ENCODE measurements around the gene AVP.
A peak's percentile ranks its signal among the peaks of the same experiment; 100 is the strongest.
"Not testable (repeated sequence)": the region's sequence is repeated elsewhere in the genome, so short reads cannot be mapped to it uniquely, and the experiment has no call there.

Gene AVP

DNA sequence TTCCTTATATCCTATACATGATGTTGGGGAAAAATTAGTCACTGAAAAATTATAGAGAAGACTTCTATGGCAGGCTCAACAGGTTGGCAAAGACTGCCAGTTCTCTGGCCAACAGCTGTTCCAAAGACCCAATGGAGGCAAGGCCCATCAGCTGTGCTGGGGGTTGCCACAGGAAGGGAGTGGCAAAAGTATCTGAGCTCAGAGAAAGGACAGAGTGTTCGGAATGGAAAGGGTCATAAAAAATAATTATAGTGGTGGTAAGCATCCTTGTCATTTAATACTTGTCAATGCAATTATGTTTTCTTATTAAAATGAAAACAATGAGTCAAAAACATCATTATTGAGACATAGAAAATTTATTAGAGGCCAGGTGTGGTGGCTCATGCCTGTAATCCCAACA is 39.0 kb upstream of the AVP start:
- FAIRE-seq: no peak

DNA sequence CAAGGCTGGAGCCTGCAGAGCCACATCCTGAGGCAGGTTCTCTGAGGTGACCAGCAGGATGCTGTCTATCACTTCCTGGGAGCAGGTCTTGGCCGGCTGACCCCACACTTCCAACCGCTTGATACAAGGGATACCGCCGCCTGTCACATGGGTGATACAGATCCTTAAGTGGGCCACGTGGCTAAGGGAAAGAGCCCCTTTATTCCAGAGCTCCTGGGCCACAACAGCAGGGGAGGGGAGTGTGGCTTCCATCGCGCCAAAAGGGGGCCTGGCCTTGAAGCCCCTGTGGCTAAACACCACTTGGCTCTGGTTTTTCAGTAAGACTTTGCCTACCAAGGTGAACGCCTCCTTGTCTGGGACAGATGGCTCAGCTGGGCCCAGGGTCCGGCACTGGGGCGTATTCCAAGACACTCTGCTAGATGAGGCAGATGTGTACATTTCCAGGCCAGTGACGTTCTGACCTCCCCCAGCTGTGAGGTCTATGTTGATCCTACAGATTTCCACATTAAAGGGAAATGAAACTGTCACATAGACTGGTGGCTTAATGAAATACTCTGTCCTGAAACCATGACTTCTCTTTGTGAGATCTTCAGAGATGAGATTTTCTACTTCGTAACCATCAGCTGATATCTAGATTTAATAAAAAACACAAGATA is 37.6 kb upstream of the AVP start:
- no peak for FAIRE-seq
- TF ChIP-seq POLR2AphosphoS5 (IDR thresholded peaks at IDR 0.05; ENCODE audit: low read depth, low read length): no peak
- TF ChIP-seq PAX5 (IDR thresholded peaks at IDR 0.05; ENCODE audit: insufficient read depth, low read length, severe bottlenecking): no peak
- TF ChIP-seq POU2F2 (IDR thresholded peaks at IDR 0.05; ENCODE audit: low read depth, low read length): no peak
- TF ChIP-seq POLR2A (IDR thresholded peaks at IDR 0.05; ENCODE audit: low read depth, low read length): no peak
- no peak for TF ChIP-seq TAF1 (IDR thresholded peaks at IDR 0.05; ENCODE audit: low read depth, low read length)
- peak; percentile 56 for TF ChIP-seq SPI1 (IDR thresholded peaks at IDR 0.05; ENCODE audit: low read depth, low read length)
- DNase-seq (ENCODE audit: insufficient read length, low spot score): no peak

More for the DNA sequence above, 39.0 kb upstream of the AVP start:
- TF ChIP-seq TAF1 (IDR thresholded peaks at IDR 0.05; ENCODE audit: low read depth, low read length) (no peak), POLR2A (IDR thresholded peaks at IDR 0.05; ENCODE audit: low read depth, low read length) (no peak), PAX5 (IDR thresholded peaks at IDR 0.05; ENCODE audit: insufficient read depth, low read length, severe bottlenecking) (no peak), SPI1 (IDR thresholded peaks at IDR 0.05; ENCODE audit: low read depth, low read length) (no peak), POU2F2 (IDR thresholded peaks at IDR 0.05; ENCODE audit: low read depth, low read length) (no peak), POLR2AphosphoS5 (IDR thresholded peaks at IDR 0.05; ENCODE audit: low read depth, low read length) (no peak)
- no peak for DNase-seq (ENCODE audit: insufficient read length, low spot score)

DNA sequence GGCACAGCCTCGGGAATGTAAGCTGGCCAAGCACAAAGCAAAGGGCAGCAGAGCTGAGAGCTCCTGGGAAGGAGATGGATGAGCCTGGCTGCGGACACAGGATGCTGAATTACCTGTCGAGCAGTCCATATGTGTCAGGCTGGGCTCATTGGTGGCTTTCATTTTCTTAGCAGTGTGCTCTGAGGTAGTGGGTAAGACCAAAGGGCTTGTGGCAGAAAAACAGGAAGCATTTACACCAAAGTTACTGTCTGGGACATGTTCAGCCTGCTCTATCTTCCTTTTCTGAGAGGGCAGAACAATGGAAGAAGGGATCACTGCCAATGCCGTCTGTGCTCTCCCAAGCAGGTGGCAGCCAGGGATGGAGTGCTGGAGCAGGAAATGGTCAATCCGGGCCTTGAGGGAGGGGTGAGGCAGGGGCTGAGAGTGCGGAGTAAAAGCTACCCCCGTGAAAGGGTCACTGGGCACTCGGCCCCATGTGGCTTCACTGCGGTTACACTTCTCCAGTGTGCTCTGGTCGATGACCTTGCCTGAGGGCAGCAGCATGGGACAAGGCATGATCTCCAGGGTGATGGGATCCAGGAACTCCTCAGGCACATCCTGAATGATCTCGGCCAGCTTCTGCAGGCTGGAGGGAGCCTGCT is 36.9 kb upstream of the AVP start:
- no peak for DNase-seq (ENCODE audit: insufficient read length, low spot score)
- TF ChIP-seq PAX5 (IDR thresholded peaks at IDR 0.05; ENCODE audit: insufficient read depth, low read length, severe bottlenecking): no peak
- TF ChIP-seq SPI1 (IDR thresholded peaks at IDR 0.05; ENCODE audit: low read depth, low read length): no peak
- no peak for TF ChIP-seq POU2F2 (IDR thresholded peaks at IDR 0.05; ENCODE audit: low read depth, low read length)
- TF ChIP-seq POLR2A (IDR thresholded peaks at IDR 0.05; ENCODE audit: low read depth, low read length): no peak
- no peak for TF ChIP-seq TAF1 (IDR thresholded peaks at IDR 0.05; ENCODE audit: low read depth, low read length)
- TF ChIP-seq POLR2AphosphoS5 (IDR thresholded peaks at IDR 0.05; ENCODE audit: low read depth, low read length): no peak
- FAIRE-seq: no peak

DNA sequence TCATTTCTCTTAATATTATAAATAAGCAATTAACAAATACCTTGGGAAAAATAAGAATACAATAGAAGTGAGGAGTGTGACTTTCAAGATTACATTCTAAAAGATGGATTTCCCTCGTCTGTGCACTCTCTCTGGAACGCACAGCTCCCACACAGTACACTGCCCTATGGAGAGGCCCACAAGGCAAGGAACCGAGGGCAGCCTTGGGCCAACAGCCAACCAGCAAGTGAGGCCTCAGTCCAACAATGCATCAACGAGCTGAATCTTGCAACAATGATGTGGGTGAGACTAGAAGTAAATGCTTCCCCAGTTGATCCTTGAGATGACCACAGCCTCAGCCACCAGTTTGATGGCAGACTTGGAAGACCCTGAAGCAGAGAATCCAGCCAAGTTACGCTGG is 34.5 kb upstream of the AVP start:
- TF ChIP-seq PAX5 (IDR thresholded peaks at IDR 0.05; ENCODE audit: insufficient read depth, low read length, severe bottlenecking): no peak
- TF ChIP-seq SPI1 (IDR thresholded peaks at IDR 0.05; ENCODE audit: low read depth, low read length): no peak
- no peak for TF ChIP-seq POLR2AphosphoS5 (IDR thresholded peaks at IDR 0.05; ENCODE audit: low read depth, low read length)
- TF ChIP-seq TAF1 (IDR thresholded peaks at IDR 0.05; ENCODE audit: low read depth, low read length): no peak
- no peak for TF ChIP-seq POLR2A (IDR thresholded peaks at IDR 0.05; ENCODE audit: low read depth, low read length)
- FAIRE-seq (no peak), DNase-seq (ENCODE audit: insufficient read length, low spot score) (no peak)

DNA sequence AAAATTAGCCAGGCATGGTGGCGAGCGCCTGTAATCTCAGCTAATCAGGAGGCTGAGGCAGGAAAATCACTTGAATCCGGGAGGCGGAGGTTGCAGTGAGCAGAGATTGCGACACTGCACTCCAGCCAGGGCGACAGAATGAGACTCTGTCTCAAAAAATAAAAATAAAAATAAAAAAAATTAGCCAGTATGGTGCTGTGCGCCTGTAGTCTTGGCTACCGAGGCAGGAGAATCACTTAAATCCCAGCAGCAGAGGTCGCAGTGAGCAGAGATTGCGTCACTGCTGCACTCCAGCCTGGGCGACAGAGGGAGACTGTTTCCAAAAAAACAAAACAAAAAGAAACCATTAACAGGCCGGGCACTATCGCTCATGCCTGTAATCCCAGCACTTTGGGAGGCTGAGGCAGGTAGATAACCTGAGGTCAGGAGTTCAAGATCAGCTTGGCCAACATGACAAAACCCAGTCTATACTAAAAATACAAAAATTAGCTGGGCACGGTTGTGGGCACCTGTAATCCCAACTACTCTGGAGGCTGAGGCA is 33.4 kb upstream of the AVP start:
- DNase-seq (ENCODE audit: insufficient read length, low spot score): not testable (repeated sequence)
- peak; percentile 54 for FAIRE-seq

DNA sequence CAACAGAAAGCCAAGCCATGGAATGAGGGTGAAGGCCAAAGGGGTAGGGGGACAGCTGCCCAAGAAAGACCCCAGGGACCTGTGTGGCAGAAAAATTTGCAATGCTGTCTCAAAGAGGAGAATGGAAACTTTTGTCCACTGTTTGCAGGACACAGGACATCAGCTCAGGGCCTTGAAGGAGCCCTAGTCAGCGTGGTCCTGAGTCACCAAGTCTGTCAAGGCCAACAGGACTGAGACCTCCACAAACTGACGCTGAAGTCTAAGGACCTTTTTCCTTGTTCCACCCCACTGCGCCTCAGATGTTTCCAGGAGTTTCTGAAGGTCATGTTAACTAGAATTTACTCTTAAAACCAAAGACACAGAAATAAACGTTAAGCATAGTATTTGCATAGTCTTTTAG is 31.8 kb upstream of the AVP start:
- no peak for FAIRE-seq
- TF ChIP-seq PAX5 (IDR thresholded peaks at IDR 0.05; ENCODE audit: insufficient read depth, low read length, severe bottlenecking): no peak
- no peak for DNase-seq (ENCODE audit: insufficient read length, low spot score)

DNA sequence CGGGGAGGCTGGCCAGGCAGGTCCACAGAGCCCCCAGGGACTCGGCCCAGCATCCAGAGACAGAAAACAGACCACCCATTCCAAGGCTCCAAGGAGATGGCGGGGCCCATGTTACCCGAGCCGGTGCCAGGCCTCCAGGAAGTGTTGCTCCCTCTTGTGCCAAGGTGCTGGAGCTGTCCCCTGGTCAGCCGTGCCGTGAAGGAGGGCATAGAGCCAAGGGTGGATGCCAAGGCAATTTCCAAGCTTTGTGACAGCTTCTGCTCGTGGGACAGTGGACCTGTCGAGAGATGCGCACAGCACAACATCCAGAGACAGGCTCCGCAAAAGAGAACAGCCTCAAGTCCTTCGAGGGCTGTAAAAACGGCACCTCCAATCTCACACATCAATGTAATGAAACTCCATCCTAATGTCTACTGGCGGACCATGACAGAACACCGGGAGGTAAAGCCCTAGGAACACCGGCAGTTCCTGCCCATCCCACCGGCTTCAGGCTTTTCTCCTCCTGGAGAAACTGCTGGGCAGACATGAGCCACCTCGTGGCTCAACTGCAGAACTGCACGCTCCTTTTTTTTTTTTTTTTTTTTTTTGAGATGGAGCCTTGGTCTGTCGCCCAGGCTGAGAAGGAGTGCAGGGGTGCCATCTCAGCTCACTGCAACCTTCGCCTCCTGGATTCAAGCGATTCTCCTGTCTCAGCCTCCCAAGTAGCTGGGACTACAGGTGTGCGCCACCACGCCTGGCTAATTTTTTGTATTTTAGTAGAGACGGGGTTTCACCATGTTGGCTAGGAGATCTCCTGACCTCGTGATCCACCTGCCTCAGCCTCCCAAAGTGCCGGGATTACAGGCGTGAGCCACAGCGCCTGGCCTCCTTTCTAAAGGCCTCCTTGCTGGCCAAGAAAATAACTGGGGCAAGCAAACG is 30.9 kb upstream of the AVP start:
- DNase-seq (ENCODE audit: insufficient read length, low spot score) (peak; percentile 71), FAIRE-seq (no peak)
- TF ChIP-seq POLR2A (IDR thresholded peaks at IDR 0.05; ENCODE audit: low read depth, low read length) (no peak), TAF1 (IDR thresholded peaks at IDR 0.05; ENCODE audit: low read depth, low read length) (no peak), PAX5 (IDR thresholded peaks at IDR 0.05; ENCODE audit: insufficient read depth, low read length, severe bottlenecking) (no peak), POU2F2 (IDR thresholded peaks at IDR 0.05; ENCODE audit: low read depth, low read length) (no peak), SPI1 (IDR thresholded peaks at IDR 0.05; ENCODE audit: low read depth, low read length) (no peak), POLR2AphosphoS5 (IDR thresholded peaks at IDR 0.05; ENCODE audit: low read depth, low read length) (no peak)

DNA sequence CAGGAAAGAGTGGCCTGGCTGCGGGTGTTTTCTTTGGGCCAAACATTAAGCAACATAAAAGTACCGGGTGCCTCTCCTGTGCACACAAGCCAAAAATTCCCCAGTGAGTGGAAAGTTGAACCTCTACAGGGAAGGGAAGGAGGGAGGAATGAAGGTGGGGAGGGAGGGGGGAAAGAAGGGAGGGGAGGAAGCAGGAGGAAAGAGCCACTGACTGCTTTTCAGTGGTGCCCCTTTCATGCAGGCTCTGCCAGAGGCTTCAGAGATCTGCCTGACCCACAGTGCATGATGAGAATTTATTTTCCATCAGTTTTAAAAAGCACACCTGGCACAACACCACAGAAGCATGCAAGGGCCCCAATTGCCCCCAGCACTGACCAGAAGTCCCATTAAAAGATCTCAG is 27.5 kb upstream of the AVP start:
- FAIRE-seq (no peak), DNase-seq (ENCODE audit: insufficient read length, low spot score) (no peak)
- TF ChIP-seq POLR2A (IDR thresholded peaks at IDR 0.05; ENCODE audit: low read depth, low read length) (no peak), TAF1 (IDR thresholded peaks at IDR 0.05; ENCODE audit: low read depth, low read length) (no peak), PAX5 (IDR thresholded peaks at IDR 0.05; ENCODE audit: insufficient read depth, low read length, severe bottlenecking) (no peak), SPI1 (IDR thresholded peaks at IDR 0.05; ENCODE audit: low read depth, low read length) (no peak), POLR2AphosphoS5 (IDR thresholded peaks at IDR 0.05; ENCODE audit: low read depth, low read length) (no peak), POU2F2 (IDR thresholded peaks at IDR 0.05; ENCODE audit: low read depth, low read length) (no peak)

DNA sequence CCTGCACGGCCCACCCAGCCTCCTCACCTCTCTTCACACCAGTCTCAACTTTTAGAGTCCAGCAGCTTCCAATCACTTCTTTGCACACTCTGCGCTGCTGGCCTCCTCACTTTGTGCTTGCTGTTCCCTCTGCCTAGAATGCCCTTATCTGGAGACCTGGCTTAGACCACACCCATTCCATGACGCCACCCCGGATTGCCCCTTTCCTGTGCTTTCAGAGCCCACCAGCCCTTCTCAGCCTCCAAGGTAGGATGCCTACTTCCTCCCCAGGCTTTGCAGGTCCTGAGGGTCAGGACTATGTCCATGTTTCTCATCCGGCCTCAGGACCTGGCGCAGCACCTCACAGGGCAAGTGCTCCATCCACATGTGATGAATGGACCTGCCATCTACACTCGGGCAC is 27.0 kb upstream of the AVP start:
- DNase-seq (ENCODE audit: insufficient read length, low spot score) (no peak), FAIRE-seq (no peak)
- TF ChIP-seq POLR2A (IDR thresholded peaks at IDR 0.05; ENCODE audit: low read depth, low read length) (no peak), POU2F2 (IDR thresholded peaks at IDR 0.05; ENCODE audit: low read depth, low read length) (no peak), TAF1 (IDR thresholded peaks at IDR 0.05; ENCODE audit: low read depth, low read length) (no peak), POLR2AphosphoS5 (IDR thresholded peaks at IDR 0.05; ENCODE audit: low read depth, low read length) (no peak)

Data from GM12891 (cell line).